GM21360 (cell line): Measurements from ENCODE around the gene IGHMBP2.
"Not testable (repeated sequence)": the region's sequence is repeated elsewhere in the genome, so short reads cannot be mapped to it uniquely, and the experiment has no call there.

Source experiments
- ATAC-seq: cut with Tn5 transposase; IDR thresholded peaks from one replicate; pipeline ENCODE4 v1.9.1; 2021; ENCODE audit warnings: mild to moderate bottlenecking, moderate library complexity; ENCODE audit not compliant: unreplicated experiment

Gene IGHMBP2

DNA sequence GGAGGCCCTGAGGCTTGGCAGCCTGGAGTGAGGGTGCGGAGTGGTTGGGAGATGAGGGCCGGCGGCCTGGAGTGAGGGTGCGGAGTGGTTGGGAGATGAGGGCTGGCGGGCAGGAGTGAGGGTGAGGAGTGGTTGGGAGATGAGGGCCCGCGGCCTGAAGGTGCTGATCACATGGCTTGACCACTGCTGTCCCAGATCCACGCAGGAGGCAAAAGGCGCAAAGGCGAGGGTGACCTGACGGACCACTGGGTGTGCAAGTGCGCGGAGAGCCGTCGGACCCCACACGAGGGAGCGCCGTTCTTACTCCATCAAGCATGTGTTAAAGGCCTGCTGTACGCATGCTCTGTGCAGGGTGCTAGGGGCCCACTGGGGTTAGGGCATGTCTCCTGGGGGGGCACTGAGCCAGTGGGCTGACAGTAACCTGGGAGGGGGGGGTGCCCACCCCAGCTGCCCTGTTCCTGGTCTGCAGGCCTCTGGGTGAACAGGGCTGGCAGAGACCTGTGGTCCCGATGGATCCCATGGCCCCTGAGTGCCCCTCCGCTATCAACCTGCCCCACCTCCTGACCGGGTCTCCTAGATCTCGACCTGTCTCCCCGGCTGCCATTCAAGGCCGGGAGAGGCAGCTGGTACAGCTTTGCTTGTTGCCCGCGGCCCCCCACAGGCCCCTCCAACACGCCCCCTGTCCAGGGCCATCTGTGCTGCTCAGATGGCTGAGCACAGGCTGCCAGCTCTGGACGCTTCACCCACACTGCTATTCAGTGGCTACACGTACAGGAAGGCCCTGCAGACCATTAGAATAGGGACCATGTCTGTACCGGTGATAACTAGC lies 56.0 kb downstream of the IGHMBP2 start:
- no peak for ATAC-seq

DNA sequence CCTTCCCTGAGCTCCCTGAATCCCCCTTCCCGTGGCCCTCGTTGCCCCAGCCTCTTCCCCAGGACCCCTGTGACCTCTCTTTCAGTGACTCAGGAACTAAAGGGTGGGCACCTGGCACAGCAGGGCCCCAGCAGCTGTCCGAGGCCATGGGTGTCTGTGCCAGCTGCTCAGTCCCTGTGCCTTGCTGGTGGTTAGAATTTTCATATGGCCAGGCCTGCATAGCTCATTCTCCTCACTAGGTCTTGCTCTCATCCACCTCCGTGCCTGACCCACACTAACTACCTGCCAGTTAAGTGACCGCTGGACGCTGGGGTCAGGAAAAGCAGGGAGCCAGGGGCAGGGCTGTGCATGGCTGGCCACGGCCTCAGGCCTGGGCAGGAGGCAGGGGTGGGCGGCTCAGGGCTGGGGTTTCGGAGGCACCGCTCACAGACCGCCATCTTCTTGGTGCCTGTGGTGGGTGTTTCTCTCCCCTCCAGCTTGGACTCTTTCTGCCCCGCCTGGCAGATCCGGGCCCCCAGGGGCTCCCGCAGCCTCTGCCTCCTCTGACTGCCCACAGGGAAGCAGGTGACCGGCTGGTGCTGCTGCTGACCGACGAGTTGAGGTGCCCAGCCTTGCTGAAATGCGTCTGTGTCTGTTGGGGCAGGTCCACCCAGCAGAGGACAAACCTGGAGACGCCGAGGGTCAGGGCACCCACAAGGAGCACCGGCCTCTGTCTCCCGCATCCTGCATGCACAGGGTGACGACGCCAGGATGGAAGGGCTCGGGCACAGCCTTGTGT lies 56.8 kb downstream of the IGHMBP2 start:
- ATAC-seq = no peak

DNA sequence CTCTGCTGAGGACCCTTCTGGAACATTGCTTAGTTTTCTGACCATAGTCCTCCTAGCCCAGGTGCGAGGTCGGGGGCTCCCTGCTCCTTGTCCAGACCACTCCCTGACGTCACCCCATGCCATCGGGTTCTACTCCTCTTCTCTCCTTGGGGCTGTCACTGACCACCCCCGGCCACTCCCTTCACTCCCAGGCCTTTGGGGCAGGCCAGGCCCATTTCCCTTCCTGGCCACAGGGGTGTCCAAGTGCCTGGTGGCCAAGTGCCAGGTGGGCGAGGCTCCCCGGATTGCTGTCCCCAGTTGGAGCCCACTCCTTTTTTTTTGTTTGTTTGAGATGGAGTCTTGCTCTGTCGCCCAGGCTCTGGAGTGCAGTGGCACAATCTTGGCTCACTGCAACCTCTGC lies 57.6 kb downstream of the IGHMBP2 start:
- no peak for ATAC-seq

- ATAC-seq = no peak
Measured at GRCh38 chr11:68962527-68963250, 59.0 kb downstream of the IGHMBP2 start.

DNA sequence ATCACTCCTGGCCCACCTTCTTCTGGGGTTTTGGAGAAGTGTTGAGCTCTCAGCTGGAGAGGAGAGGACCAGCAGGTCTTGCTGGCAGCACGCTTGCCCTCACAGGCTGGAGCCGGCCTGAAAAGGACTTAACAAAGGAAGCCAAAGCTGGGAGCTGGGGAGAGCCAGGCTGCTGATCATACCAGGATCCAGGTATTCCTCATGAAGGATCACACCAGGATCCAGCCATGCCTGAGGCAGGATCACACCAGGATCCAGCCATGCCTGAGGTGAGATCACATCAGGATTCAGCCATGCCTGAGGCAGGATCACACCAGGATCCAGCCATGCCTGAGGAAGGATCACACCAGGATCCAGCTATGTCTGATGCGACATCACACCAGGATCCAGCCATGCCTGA lies 60.1 kb downstream of the IGHMBP2 start:
- ATAC-seq = no peak

DNA sequence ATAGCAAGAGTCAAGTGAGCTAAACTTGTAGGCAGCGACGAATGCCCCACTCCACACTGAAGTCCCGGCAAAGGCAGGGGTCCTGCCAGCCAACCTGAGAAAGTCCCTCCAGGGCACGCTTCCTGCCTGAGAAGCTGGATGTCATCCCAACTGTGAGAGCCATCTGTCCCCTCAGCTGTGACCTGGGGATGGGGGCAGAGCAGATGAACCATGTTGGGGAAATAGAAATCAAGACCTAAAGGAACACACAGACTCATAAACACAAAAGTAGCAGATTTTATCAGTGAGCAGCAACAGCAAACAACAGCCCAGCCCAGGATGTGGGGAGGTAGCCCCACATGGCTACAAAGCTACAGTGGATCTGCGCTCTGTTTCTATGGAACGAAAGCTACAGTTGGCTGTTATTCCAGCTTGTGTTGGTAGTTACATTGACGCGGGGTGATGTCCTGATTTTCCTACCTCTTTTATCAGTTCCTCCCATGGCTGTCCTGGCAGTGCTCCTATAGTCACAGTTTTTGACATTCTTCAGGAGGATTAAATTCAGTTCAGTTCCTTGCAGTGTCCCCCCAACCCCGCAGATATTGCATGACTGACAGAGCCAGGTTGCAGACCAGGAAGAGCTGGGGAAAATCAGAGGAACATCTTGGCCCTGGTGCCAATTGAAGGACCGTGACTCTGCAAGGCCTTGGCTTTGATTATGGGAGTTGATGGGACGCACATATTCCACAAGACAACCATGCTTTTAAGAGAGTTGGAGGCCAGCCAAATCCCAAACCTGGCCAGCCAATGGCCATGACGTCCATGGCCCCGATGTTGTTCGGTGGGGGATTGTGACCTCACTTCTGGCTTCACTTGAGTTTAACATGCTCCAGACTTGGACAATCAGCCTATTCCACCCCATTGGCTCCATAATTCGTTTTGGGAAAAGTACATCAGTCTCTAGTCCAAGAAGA lies 62.5 kb downstream of the IGHMBP2 start:
- ATAC-seq = no peak

- no peak for ATAC-seq
Measured at GRCh38 chr11:68966894-68967780, 63.4 kb downstream of the IGHMBP2 start.

DNA sequence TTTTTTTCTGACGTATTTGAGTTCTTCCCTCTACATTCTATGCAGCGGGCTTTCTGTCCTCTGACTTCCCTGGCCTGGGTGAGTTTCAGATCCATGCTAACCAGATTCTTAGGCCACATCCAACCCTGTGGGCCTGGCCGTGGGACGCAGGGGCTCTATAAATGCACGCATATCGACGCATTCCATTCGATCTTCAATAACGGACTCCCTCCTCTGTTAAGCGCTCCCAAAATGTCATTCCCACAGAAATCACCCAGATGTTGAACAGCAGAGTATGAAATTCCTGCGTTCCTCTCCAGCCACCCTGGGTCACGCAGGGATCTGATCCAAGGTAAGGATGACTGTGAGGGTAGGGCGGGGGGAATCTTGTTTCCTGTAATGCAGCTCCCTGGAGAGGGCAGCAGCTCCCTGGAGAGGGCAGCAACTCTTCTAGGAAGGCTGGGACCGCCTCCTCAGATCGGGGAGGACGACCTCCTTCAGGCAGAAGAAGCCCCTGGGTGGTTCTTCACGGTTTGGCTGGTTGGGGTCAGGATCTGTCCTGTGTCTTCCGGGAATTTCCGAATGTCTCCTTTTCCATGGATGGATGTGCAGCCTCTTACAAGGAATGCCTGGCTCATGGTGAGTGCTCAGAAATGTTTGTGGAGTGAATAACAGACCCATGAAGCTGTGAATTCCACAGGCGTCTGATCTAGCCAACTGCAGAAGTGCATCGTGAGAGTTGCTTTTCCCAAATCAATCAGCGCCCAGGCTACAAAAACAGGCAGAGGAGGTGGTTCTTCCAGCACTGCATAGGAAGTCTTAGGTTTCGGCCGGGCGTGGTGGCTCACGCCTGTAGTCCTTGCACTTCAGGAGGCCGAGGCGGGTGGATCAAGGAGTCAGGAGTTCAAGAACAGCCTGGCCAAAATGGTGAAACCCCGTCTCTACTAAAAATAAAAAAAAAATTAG lies 64.9 kb downstream of the IGHMBP2 start:
- no peak for ATAC-seq

GRCh38 chr11:68969386-68969785 lies 65.7 kb downstream of the IGHMBP2 start:
- no peak for ATAC-seq

DNA sequence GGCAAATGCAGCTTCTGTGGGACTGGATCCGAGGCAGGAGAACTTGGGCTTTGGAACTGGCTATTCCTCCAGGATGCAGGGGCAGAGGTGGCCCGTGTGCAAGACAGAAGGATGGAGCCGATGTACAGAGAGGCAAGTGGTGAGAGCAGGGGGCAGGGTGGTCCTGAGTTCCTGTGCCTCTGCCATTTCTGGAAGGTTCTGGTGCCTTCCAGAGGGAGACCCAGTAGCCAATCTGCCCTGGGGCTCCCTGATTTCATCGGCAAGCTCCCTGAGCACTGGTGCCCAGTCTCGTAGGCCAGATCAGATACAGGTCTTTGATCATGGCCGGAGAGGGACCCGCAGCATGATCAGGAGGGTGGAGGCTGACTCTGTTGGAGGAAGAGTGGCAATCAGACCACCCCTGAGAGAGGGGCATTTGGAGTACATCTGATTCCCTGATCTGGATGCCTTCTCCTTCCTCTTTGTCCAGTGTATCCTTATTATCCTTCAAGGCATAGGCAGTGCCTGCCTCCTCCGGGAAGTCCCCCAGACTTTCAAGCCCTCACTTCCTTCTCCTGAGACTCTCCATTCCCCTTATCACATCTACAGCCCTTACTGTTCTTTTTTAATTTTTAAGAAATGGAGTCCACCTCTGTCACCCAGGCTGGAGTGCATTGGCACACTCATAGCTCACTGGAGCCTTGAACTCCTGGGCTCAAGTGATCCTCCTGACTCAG lies 67.4 kb downstream of the IGHMBP2 start:
- no peak for ATAC-seq

DNA sequence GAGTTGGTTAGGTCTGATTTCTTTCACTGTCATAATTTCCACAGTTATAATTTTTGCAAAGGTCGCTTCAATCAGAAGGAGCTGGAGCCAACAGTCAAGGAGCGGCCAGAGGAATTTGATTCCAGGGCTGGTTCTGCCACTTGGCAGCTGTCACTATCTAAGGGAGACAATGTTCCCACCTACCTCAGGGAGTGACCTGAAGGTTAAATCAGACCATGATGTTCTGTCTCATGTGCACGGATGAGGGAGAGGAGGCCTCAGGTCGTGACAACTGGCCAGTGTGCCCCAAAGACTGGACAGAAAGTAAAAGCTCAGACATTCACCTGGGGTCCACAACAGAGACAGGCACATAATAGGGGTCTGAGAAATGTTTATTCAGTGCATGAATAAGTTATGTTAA lies 69.5 kb downstream of the IGHMBP2 start:
- ATAC-seq = no peak

- not testable (repeated sequence) for ATAC-seq
Measured at GRCh38 chr11:68973706-68974105, 70.0 kb downstream of the IGHMBP2 start.

GRCh38 chr11:68974421-68975194 lies 70.9 kb downstream of the IGHMBP2 start:
- ATAC-seq = no peak

DNA sequence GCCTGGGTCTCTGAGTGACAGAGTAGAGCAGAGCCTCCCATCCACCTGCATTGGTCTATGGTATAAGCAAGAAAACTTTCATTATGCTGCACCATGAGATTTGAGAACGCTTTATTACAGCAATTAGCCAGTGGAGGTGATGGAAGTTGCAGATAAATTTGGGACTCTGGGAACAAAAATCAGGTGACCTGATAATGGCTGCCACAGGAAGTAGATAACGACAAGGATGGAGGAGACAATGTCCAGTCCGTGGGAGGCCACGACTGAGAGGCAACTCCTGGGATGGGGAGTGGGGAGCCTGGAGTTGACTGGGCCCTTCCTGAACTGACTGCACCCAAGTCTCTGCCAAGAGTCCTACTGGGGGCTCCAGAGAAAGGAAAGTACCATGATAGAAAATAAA lies 72.4 kb downstream of the IGHMBP2 start:
- no peak for ATAC-seq

DNA sequence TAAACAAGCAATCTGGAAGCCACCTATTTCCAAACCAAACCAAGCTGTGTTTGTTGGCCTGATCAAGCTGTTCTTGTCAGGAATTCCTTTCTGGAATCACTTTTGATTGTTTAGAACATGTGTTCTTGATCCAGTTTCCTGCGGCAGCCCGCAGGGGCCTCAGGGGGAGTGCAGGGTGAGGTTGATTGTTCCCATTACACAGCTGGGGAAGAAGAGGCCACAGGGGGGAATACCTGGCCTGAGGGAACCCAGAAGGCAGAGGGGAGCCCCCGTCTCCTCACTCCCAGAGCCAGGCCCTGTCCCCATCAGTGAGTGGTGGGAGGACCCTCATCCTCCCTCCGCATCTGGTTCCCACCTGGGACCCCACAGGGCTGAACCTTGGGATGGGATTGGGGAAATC lies 72.9 kb downstream of the IGHMBP2 start:
- no peak for ATAC-seq

- ATAC-seq = no peak
Measured at GRCh38 chr11:68977781-68978625, 74.3 kb downstream of the IGHMBP2 start.
